HG02571 (cell line): ENCODE data around the gene MAD2L1.
"Not testable (repeated sequence)": the region's sequence is repeated elsewhere in the genome, so short reads cannot be mapped to it uniquely, and the experiment has no call there.

Source experiments
- ATAC-seq: cut with Tn5 transposase; IDR thresholded peaks from one replicate; pipeline ENCODE4 v1.9.1; 2021; ENCODE audit warnings: mild to moderate bottlenecking, moderate library complexity; ENCODE audit not compliant: unreplicated experiment

The MAD2L1 gene

DNA sequence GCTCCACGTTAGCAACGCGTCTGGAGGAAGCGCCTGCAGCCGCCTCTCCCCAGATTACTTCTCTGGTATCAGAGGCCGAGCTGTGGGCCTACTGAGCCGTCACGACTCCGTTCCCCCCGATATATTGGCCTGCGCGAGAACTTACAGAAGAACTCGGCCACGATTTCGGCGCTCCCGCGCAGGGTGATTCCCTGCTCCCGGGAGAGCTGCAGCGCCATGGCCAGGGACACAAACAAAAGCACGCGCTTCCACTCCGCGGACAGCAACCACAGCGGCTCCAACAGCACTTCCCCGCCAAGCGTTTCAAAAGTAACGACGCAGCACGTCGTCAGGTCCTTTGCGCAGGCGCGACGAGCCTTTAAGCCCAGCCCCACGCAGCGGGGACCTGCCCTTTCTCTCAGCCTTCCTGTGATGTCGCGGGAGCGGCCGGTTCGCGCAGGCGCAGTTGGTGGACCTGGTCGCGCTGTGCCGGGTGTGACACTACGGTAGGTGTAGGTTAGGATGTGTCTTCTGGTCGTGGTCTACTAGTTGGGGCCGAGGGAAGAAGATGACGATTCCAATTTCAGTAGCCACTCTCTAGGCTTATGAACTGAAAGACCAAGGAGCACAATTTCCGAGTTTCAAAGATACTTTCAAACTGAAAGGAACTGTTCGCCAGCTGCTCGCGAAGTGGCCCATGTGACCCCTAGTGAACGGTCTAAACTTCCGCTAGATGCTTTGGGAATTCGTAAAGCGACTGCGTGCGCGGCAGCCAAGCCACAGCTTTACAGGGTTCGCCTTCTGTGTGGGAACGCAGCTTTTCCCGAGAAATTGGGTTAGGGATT is at the start of gene MAD2L1:
MAD2L1 (minus strand) TSS at position 332 of the 824 bp plus-strand sequence; CDS start at position 218, 114 bp downstream.
- ATAC-seq: peak; percentile 91

DNA sequence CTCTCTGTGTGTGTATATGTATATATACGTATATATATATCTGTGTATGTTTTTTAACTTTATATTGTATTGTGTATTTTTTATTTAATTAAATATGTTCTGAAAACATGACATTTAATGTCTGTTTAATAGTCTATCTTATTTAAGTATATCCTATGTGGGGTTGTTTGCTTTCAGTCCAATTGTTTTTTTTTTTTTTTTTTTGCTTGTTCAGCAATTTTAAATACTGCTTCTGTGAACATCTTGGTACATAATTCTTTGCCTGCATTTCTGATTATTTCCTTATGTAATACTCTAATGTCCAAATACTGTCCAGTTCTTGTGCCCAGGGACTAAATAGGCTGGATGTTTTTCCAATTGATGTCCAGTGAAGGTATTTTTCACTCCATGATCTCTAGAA is 45.1 kb upstream of the MAD2L1 start:
- no peak for ATAC-seq

DNA sequence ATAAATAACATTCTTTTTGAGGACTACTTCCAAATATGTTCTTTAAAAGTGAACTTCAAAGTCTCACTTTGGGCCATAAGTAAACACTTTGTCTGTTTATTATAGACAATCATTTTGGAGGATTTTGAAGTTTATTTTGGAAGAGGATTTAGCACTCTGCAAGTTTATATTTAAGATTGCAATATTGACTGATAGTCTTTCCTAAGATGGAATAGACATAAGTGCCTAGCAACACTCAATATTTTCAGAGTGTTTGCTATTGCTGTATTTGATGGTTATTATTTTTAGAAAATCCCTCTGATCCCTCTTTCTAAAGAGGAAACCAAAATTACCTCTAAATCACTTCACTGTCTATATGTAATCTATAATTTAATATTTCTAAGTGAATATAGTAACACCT is 42.8 kb upstream of the MAD2L1 start:
- no peak for ATAC-seq

DNA sequence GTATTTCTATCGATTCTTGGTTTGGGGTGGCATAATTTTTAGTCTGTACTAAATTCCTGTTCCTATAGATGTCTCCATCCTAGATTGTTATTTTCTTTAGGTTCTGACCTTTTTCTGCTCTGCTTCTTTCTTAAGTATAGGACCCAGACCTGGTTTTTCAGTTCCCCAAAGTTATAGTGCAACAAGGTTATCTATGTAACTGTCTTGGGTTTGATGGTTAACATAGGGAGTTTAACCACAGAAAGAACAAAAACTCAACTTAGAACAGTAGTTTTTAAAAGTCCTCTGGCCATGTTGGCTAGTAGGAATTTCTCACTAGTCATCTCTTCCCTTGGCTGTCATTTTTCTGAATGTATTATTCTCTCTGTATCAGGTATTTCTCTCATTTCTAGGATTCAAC is 38.8 kb upstream of the MAD2L1 start:
- no peak for ATAC-seq

DNA sequence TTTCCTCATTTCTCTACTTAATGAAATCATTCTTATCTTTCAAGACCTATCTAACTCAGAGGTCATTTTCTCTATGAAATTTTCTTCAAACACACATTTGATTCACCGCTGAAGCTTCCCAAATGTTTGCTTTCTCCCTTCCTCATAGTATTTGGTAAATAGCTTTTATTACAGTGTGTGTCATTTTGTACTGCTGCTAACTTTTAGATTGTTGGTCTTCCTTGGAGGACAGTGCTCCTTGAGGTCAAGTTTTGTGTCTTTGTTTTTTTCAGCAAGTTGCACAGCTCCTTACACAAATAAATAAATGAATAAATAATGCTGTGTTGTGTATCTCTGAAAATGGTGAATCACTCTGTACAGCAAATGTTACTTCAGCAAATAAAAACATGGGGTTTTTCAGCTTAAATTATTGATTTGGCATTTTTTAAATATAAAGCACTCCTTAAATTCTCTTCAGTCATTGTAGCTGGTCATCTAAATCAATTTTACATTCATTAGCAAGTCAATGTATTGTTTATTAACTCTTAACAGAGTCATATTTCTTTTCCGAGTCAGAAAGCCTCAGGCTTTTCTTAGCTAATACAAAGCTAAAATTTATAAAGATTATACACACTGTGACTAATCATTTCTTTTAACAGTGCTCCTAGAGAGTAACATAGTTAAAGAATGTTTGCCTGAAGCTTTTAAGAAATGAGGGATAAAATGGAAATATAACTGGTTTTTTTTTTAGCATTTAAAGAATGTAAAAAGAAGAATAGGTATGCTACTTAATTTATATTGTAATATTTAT is 30.1 kb upstream of the MAD2L1 start:
- ATAC-seq: no peak

DNA sequence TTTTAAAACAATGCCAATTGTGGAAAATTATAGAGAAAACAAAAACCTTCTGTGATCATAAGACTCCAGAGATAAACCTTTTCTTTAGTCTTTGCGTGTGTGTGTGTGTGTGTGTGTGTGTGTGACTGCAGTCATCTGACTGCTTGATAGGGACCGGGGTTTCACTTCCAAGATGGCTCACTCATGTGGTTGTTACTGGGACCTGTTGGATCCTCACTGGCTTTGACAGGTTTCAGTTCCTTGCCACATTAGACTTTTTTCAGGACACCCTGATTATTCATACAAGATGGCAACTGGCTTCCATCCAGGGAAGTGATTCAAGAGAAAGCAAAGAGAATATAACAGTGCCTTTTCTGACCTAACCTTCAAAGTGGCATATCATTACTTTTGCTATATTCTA is 21.9 kb upstream of the MAD2L1 start:
- no peak for ATAC-seq

DNA sequence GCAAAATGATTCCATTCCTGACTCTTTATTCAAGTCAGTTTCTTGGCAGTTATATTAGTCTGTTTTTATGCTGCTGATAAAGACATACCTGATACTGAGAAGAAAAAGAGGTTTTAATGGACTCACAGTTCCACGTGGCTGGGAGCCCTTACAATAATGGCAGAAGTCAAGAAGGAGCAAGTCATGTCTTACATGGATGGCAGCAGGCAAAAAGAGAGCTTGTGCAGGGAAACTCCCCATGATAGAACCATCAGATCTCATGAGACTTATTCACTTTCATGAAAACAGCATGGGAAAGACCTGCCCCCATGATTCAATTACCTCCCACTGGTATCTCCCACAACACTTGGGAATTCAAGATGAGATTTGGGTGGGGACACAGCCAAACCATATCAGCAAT is 21.4 kb upstream of the MAD2L1 start:
- not testable (repeated sequence) for ATAC-seq

DNA sequence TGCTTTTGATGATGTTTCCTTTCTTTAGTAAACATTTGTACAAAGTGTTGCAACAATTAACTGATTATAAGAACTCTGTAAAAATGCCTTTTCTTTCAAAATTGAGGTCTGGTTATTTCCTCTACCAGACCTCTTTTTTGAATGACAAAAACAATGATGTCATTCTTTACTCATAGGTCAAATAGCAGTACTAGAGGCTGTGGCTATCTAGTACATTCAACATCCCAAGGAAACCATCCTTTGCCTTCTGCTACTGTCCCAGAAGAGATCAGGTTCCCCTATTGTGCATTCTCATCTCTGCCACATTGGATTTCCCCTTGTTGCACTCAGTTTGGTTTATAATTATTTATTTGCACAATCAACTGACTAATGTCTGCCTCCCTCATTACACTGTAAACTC is 19.1 kb upstream of the MAD2L1 start:
- ATAC-seq: no peak

DNA sequence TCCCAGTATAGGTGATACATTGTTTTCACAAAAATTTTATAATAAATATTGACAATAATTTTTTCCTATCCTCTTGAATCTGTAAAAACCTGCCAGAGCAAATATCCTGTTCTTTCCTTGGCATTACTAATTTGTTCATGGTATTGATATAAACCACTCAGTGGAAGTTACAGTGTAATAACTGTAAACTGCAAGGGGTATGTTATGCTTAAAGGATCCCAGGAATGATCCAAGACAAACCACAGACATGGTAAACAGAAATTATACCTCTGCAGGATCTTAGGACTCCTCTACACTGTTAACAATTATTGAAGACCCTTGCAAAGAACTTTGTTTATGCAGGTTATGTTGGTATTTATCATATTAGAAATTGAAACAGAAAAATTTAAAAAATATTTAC is 17.7 kb upstream of the MAD2L1 start:
- ATAC-seq: no peak

DNA sequence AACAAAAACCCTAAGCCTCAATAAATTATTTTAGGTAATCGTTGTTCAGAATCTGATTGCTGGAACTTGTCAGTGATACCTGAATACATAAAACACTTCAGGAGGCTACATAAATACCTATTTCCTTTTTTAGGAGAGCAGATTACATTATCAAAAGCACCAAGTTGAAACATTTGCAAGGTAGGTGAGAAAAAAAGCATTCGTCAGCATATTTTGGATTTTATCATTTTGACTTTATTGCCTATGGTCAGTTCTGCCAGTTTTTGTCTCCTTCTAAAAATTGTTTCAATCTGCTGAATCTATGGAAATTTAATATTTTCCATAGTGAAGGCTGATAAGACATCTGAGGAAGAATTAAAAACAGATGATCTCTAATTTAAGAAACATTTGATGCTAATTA is 16.5 kb upstream of the MAD2L1 start:
- ATAC-seq: no peak

DNA sequence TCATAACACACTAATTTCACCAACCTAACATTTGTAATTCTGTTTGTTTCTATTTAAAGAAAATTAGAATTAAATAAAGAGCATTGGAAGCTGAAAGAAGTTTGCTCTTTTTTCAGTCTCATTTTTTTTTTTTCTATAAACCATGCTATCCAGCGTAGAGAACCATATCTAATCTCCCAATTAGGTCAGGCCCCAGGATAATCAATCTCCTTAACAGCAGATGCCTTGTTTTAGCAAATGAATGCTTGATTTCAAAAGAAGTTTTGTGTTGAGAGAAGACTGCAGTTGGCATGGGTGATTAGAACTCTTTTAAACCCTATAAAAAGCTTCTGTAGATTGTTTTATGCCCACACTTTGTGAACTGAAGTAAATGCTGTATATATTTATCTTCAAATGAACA is 15.6 kb upstream of the MAD2L1 start:
- ATAC-seq: no peak

DNA sequence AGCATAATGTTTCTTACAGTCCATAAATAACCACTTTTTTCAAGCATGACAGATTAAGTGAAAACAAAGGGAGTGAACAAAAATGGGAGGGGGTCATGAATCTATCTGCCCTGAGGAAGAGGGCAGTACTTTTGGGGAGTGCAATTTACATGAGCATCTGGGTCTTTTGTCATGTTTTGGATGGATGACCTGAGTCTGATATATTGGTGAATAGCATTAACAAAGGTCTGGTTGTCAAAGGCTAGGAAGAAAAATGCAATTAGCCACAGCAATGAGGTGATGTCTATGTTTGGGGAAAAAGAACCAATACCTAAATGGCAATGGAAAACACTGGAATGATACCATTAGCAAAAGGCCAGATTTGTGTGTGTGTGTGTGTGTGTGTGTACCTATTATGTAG is 15.1 kb upstream of the MAD2L1 start:
- no peak for ATAC-seq

DNA sequence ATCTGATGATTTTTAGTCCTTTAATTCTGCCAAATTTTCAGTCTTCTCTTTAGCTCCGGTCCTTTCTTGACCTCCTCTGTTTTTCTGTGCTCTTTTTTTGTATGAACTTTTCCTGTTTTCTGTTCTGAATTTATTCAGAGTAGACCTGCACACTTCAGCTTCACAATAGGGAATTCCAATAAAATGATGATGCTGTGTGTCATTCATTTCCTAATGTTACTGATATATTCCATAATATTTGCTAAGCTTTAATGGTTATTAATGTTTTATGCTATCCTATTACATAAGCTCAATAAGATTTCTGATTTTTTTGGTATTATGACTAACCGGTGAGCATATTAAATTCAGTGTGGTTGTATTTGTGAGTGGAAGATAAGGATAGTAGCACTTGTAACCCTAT is 13.9 kb upstream of the MAD2L1 start:
- no peak for ATAC-seq

DNA sequence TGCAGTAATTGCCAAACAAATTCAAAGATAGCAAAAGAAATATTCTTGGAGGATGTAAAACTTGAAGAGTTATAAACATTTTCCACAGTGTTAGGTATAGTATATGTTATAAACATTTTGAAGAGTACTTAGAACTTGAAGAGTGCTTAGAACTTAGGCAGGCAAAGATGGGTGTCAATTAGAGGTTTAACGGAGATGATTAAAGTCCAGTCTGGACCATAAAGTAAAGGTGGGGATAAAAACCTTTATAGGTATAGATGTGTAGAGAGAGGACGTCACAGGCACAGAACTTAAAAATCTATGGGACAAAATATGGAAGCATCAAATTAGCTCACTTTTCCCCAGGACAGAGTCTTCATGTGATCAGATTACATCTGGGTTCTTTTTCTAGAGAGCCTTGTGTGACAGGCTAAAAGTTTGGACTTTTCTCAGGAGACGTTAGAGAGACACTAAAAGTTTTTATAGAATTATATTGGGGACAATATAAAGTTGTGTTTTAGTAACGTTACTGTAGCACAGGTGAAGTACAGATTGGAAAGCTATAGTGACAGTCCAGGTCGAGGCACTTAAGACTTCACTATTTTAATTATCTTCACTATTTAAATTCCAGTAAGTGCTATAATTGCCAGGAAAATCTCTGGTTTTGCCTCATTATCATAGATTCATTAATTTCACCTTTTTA is 13.3 kb upstream of the MAD2L1 start:
- ATAC-seq: no peak

DNA sequence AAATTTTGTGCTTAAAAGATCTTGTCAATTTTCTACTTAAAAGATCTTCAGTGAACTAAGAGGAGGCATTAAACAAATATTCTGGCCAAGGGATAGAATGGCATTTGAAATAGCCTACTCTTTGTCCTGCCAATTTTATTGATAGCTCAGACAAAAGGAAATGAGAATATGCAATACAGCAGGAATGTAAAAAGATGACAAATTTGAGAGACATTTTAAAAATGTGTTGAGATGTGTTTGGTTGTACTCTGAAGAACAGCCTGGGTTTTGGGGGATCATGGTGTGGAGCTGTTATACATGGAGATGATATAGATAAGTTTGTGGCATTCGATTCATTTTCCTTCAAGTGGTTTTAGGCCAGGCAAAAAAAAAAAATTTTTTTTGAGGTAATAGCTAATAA is 11.6 kb upstream of the MAD2L1 start:
- no peak for ATAC-seq

DNA sequence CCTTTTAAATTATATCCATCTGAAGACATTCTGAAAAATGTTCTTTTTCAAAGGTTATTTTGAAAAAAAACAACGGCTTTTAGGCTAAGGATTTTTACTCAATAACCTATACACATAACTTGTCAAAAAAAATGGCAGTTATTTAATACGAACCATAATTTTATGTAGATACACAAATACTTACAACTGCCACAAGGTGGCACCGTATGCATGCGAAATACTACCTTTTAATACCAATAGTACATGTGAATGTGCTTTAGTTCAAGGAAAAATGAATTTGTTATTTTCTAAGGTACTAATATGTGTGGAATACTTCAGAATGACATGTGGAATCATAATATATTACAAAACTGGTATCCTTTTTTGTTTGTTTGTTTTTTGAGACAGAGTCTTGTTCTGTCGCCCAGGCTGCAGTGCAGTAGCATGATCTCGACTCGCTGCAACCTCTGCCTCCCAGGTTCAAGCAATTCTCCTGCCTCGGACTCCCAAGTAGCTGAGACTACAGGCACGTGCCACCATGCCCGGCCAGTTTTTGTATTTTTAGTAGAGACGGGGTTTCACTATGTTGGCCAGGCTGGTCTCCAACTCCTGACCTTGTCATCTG is 4.6 kb upstream of the MAD2L1 start:
- ATAC-seq: no peak

DNA sequence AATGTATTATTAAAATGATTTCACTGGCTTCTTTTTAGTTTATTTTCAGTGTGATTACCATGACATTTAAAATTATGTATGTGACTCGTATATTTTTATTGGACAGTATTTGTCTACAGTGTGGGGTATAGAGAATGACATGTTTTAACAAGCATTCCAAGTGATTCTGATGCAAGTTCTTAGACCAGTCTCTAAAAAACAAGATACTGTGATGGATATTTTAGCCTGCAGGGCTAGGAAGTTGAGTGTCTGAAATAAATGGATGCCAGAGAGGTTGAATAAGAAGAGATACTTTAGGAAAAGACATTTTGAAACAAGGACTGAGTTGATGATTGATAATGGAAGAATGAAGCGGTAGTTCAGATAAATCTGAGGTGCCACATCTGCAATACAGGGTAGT is 3.5 kb upstream of the MAD2L1 start:
- no peak for ATAC-seq

DNA sequence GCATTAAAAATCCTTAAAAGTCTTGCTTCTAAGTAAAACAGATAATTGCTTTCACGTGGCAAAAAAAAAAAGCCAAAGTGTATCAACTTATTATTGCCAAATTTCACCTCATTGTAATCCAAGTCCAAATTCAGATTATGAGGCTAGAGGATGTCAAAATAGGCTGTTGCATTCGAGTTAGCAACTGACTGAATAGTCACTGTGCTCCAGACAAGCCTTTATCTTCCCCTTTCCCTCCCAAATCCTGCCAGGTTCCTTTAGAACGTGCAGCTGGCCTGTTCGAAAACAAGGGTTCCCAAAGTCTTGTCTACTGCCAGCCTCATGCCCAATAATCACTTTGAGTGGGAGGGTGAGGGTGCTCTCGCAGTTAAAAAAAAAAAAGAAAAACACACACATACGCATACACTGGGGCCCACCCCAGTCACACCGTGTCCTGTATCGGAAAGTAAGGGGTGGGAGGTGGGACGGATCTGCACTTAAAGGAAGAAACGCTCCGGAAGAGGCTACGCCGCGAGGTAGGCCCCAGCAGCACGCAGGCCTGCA is 603 bp downstream of the MAD2L1 start:
- ATAC-seq: no peak

DNA sequence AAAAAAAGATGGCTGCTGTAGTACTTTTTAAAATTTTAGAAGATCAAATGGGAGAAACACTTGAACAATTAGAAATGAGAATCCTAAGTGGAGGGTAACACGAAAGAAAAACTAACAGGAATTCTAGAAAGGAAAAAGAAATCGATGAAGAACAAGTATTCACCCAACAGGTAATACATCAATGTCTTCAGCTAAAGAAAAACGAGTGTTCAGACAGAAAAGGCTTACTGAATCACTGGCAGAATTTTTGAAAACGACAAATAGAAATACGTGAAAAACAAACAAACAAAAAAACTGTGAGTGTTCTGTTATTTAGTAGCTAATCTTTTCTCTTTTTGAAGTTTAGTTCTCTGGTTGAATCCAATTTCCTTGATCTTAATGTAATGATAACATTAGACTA is 1.8 kb downstream of the MAD2L1 start:
- no peak for ATAC-seq

DNA sequence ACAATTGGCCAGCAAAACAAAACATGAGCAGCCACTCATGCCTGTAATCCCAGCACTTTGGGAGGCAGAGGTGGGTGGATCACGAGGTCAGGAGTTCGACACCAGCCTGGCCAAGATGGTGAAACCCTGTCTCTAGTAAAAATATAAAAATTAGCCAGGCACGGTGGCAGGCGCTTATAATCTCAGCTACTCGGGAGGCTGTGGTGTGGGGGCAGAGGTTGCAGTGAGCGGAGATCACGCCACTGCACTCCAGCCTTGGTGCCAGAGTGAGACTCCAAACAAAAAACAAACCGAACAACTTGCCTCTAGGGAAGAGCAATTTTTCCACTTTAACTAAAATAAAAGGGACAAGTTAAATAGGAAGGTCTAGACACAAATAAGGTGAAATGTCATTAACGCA is 2.9 kb downstream of the MAD2L1 start:
- not testable (repeated sequence) for ATAC-seq

DNA sequence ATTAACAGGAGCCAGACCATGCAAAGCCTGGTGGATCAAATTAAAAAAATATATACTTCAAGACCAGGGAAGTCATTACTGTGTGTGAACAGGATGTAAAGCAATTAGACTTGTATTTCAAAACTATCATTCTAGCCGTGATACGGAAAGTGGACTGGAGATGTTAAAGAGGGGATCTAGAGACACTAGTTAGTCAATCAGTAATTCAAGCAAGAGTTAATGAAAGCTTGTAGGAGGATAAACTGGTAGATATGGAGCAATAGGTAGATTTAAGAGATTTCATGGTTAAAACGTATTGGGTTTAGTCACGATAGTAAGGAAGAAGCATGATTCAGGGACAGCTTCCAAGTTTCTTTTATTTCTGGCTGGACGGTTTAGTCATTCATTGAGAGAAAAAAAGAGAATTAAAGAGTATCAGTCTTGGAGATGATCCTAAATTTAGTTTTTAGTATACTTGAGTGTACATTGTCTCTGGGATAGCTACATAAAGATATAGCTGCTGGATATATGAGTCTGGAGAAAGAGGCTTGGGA is 3.9 kb downstream of the MAD2L1 start:
- ATAC-seq: no peak
